Naive thymus-derived CD8-positive, alpha-beta T cell (primary cell): ENCODE measurements around the gene CANX. TPM values are rescaled to one million over a fixed set of nuclear protein-coding genes. Genes with fewer than 3 reads are reported as not detected.

Source experiments
- ATAC-seq, 2 donors: fragments of 150-1000 bp; cut with Tn5 transposase in 1 of 2; sonication (Bioruptor Pico), chemical (Tn5 transposase) in 1 of 2; 1 replicate in 1 of 2; 2 replicates in 1 of 2; pipeline ENCODE4 v1.10.0; 2021; ENCODE audit warnings: mild to moderate bottlenecking in 2 of 2, moderate library complexity in 2 of 2
- POLR2A ChIA-PET: fragments of 350-600 bp; sonication (Branson Sonifier 250); formaldehyde crosslinking; loops from one replicate; lab custom pipeline; 2021; ENCODE audit warnings: antibody characterized with exemption; lab: Charles Lee
- DNase-seq, 10 donors: peaks; one replicate each; pipeline versions ENCODE4 v3.0.0 to v3.0.0-alpha.2; 2020 to 2022
- H3K27ac Mint-ChIP-seq, 10 donors: one replicate each; pipeline ENCODE4 v1.8.0; 2020 to 2022; ENCODE audit warnings: mild to moderate bottlenecking in 10 of 10, mixed read lengths in 10 of 10, moderate library complexity in 4 of 10, inconsistent platforms in 1 of 10
- H3K27me3 Mint-ChIP-seq, 5 donors: one replicate each; pipeline ENCODE4 v1.8.0; 2021 to 2022; ENCODE audit warnings: mixed read lengths in 5 of 5
- H3K36me3 Mint-ChIP-seq, 3 donors: one replicate each; pipeline ENCODE4 v1.8.0; 2020 to 2022; ENCODE audit warnings: mixed read lengths in 3 of 3, mild to moderate bottlenecking in 2 of 3, inconsistent platforms in 1 of 3
- H3K4me1 Mint-ChIP-seq, 4 donors: one replicate each; pipeline ENCODE4 v1.8.0; 2021 to 2022; ENCODE audit warnings: mixed read lengths in 4 of 4
- H3K4me3 Mint-ChIP-seq, 10 donors: one replicate each; pipeline ENCODE4 v1.8.0; 2020 to 2022; ENCODE audit warnings: mild to moderate bottlenecking in 10 of 10, mixed read lengths in 10 of 10, moderate library complexity in 6 of 10, inconsistent platforms in 1 of 10
- H3K9me3 Mint-ChIP-seq, 9 donors: one replicate each; pipeline ENCODE4 v1.8.0; 2020 to 2022; ENCODE audit warnings: mixed read lengths in 9 of 9, mild to moderate bottlenecking in 3 of 9, inconsistent platforms in 1 of 9, moderate library complexity in 1 of 9
- polyA plus RNA-seq, 3 donors: library from polyadenylated mRNA; unstranded; fragments of 300-500 nt; fragmentation: Illumina TruSeq; gene quantifications; one replicate each; pipeline ENCODE4 v1.2.3, GENCODE V29; 2021
- total RNA-seq, 8 experiments: library from RNA in 2 of 8; stranded (reverse) in 2 of 8; gene quantifications; one replicate each; pipeline ENCODE4 v1.2.3 and lab custom pipeline; 2021 to 2026

CANX gene
- total and polyA plus RNA-seq, 5 experiments from 2014 or later: 172 to 225 (median 219) TPM

GRCh38 chr5:179716286-179716685 lies 17.5 kb downstream of the CANX start:
- H3K4me1 Mint-ChIP-seq: peaks cover 5 to 10% (median 7%) of the 10 kb centered on the region in 4 donors
- no peaks in the 10 kb centered on the region for H3K27me3 Mint-ChIP-seq
- DNase-seq: no peak
- peaks cover 0 to 79% (median 23%) of the 10 kb centered on the region in 3 donors for H3K36me3 Mint-ChIP-seq
- POLR2A ChIA-PET: no interaction called here
- H3K4me3 Mint-ChIP-seq: no peak overlapping the region
- H3K9me3 Mint-ChIP-seq: no peaks in the 10 kb centered on the region
- H3K27ac Mint-ChIP-seq: peak overlapping the region in 4 of 10 donors; percentile 4 to 75 (median 42)
- no peak for ATAC-seq

GRCh38 chr5:179720222-179720621 lies 21.5 kb downstream of the CANX start:
- ATAC-seq (no peak), DNase-seq (no peak)
- Mint-ChIP-seq H3K9me3 (no peaks in the 10 kb centered on the region), H3K27ac (peak overlapping the region in 1 of 10 donors; percentile 20), H3K36me3 (peaks cover 5 to 85% (median 33%) of the 10 kb centered on the region in 3 donors), H3K4me1 (peaks cover 5 to 14% (median 7%) of the 10 kb centered on the region in 4 donors), H3K27me3 (no peaks in the 10 kb centered on the region), H3K4me3 (no peak overlapping the region)
- POLR2A ChIA-PET: no interaction called here

GRCh38 chr5:179724163-179724562 lies 25.4 kb downstream of the CANX start:
- H3K36me3 Mint-ChIP-seq: peaks cover 5 to 90% (median 20%) of the 10 kb centered on the region in 3 donors
- POLR2A ChIA-PET: interaction anchor here (0.6 kb wide), 1 partner anchor 220 kb away, joined by 4 read pairs; no protein-coding TSS in a partner anchor
- no peaks in the 10 kb centered on the region for H3K9me3 Mint-ChIP-seq
- H3K4me1 Mint-ChIP-seq: peaks cover 0 to 5% (median under 1%) of the 10 kb centered on the region in 4 donors
- peak overlapping the region in 5 of 10 donors; percentile 12 to 73 (median 60) for H3K27ac Mint-ChIP-seq
- ATAC-seq (no peak), DNase-seq (no peak)
- H3K27me3 Mint-ChIP-seq: no peaks in the 10 kb centered on the region
- no peak overlapping the region for H3K4me3 Mint-ChIP-seq

GRCh38 chr5:179727106-179727505 lies 28.3 kb downstream of the CANX start:
- ATAC-seq (no peak), DNase-seq (no peak)
- POLR2A ChIA-PET: interaction anchor here (0.7 kb wide), 1 partner anchor 96 kb away, joined by 3 read pairs; no protein-coding TSS in a partner anchor
- Mint-ChIP-seq H3K36me3 (peaks cover 5 to 85% (median 16%) of the 10 kb centered on the region in 3 donors), H3K4me1 (peaks cover 0 to 12% (median 6%) of the 10 kb centered on the region in 4 donors), H3K27me3 (no peaks in the 10 kb centered on the region), H3K27ac (peak overlapping the region in 6 of 10 donors; percentile 4 to 77 (median 37)), H3K9me3 (no peaks in the 10 kb centered on the region), H3K4me3 (no peak overlapping the region)

GRCh38 chr5:179729303-179729702 lies 30.5 kb downstream of the CANX start:
- no peaks in the 10 kb centered on the region for H3K27me3 Mint-ChIP-seq
- peak overlapping the region in 1 of 10 donors; percentile 11 for H3K27ac Mint-ChIP-seq
- peaks cover 2 to 63% (median 5%) of the 10 kb centered on the region in 3 donors for H3K36me3 Mint-ChIP-seq
- POLR2A ChIA-PET: interaction anchor here (0.6 to 0.7 kb wide), 2 partner anchors 38 to 89 kb away, joined by 3 to 6 read pairs; no protein-coding TSS in a partner anchor
- ATAC-seq (no peak), DNase-seq (no peak)
- no peaks in the 10 kb centered on the region for H3K9me3 Mint-ChIP-seq
- peaks cover 2 to 24% (median 12%) of the 10 kb centered on the region in 4 donors for H3K4me1 Mint-ChIP-seq
- H3K4me3 Mint-ChIP-seq: no peak overlapping the region

GRCh38 chr5:179729727-179730126 lies 31.0 kb downstream of the CANX start:
- H3K4me3 Mint-ChIP-seq: no peak overlapping the region
- H3K27ac Mint-ChIP-seq: peak overlapping the region in 2 of 10 donors; percentile 17 to 58
- ATAC-seq: no peak
- H3K4me1 Mint-ChIP-seq: peaks cover 6 to 28% (median 16%) of the 10 kb centered on the region in 4 donors
- POLR2A ChIA-PET: interaction anchor here (0.7 to 1.0 kb wide), 2 partner anchors 37 to 92 kb away, joined by 3 to 6 read pairs; partner anchors contain the start of gene SQSTM1
- no peaks in the 10 kb centered on the region for H3K9me3 Mint-ChIP-seq
- H3K36me3 Mint-ChIP-seq: peaks cover 0 to 59% (median 1%) of the 10 kb centered on the region in 3 donors
- no peaks in the 10 kb centered on the region for H3K27me3 Mint-ChIP-seq
- no peak for DNase-seq

GRCh38 chr5:179730356-179730755 lies 31.6 kb downstream of the CANX start:
- DNase-seq (no peak), ATAC-seq (no peak)
- Mint-ChIP-seq H3K27me3 (no peaks in the 10 kb centered on the region), H3K4me1 (peaks cover 7 to 31% (median 20%) of the 10 kb centered on the region in 4 donors), H3K27ac (peak overlapping the region in 2 of 10 donors; percentile 1 to 58), H3K36me3 (peaks cover 0 to 54% (median 1%) of the 10 kb centered on the region in 3 donors), H3K4me3 (no peak overlapping the region), H3K9me3 (no peaks in the 10 kb centered on the region)
- POLR2A ChIA-PET: interaction anchor here (1.0 to 4.0 kb wide), 3 partner anchors 51 to 107 kb away, joined by 3 to 35 read pairs (median 30); partner anchors contain the start of genes CBY3, HNRNPH1 and SQSTM1

- H3K4me1 Mint-ChIP-seq: peaks cover 7 to 35% (median 25%) of the 10 kb centered on the region in 4 donors
- H3K36me3 Mint-ChIP-seq: peaks cover 0 to 50% (median 1%) of the 10 kb centered on the region in 3 donors
- no peaks in the 10 kb centered on the region for H3K9me3 Mint-ChIP-seq
- POLR2A ChIA-PET: interaction anchor here (1.0 to 4.0 kb wide), 3 partner anchors 51 to 107 kb away, joined by 3 to 35 read pairs (median 30); partner anchors contain the start of genes CBY3, HNRNPH1 and SQSTM1
- H3K4me3 Mint-ChIP-seq: peak overlapping the region in 1 of 10 donors; percentile 7
- H3K27me3 Mint-ChIP-seq: no peaks in the 10 kb centered on the region
- no peak for DNase-seq
- peak overlapping the region in 5 of 10 donors; percentile 44 to 63 (median 58) for H3K27ac Mint-ChIP-seq
- ATAC-seq: no peak
These were observed 32.1 kb downstream of the CANX start for GRCh38 chr5:179730852-179731251.

- Mint-ChIP-seq H3K4me1 (peaks cover 7 to 45% (median 34%) of the 10 kb centered on the region in 4 donors), H3K27me3 (no peaks in the 10 kb centered on the region), H3K27ac (peak overlapping the region; percentile 74 to 96 (median 93)), H3K9me3 (no peaks in the 10 kb centered on the region), H3K36me3 (peaks cover 0 to 43% (median 1%) of the 10 kb centered on the region in 3 donors), H3K4me3 (peak overlapping the region; percentile 77 to 93 (median 82))
- POLR2A ChIA-PET: interaction anchor here (0.9 to 4.0 kb wide), 15 partner anchors 9 to 108 kb away, joined by 3 to 35 read pairs (median 3); partner anchors contain the start of genes CANX, CBY3, HNRNPH1 and LTC4S
- DNase-seq: peak in 2 of 10 donors; percentile 1 to 2
- peak in 1 of 2 donors; percentile 1 for ATAC-seq
These were observed 33.1 kb downstream of the CANX start for GRCh38 chr5:179731791-179732411.

- no peaks in the 10 kb centered on the region for H3K9me3 Mint-ChIP-seq
- POLR2A ChIA-PET: interaction anchor here (0.6 to 4.0 kb wide), 17 partner anchors 8 to 1078 kb away, joined by 3 to 35 read pairs (median 3); partner anchors contain the start of genes CANX, CBY3, HNRNPH1 and LTC4S
- ATAC-seq (peak; percentile 94 to 95), DNase-seq (peak; percentile 95 to 100 (median 99))
- H3K27ac Mint-ChIP-seq: peak within 1 kb of the TSS; percentile 91 to 97 (median 96)
- H3K36me3 Mint-ChIP-seq: peaks cover 0 to 41% (median 1%) of the 10 kb centered on the region in 3 donors
- H3K27me3 Mint-ChIP-seq: no peaks in the 10 kb centered on the region
- peak within 1 kb of the TSS; percentile 77 to 96 (median 94) for H3K4me3 Mint-ChIP-seq
- peaks cover 9 to 50% (median 39%) of the 10 kb centered on the region in 4 donors for H3K4me1 Mint-ChIP-seq
These were observed 33.7 kb downstream of the CANX start, which contains the start of gene MAML1 for GRCh38 chr5:179732412-179732917. TSS of gene MAML1 (plus strand) at chr5:179732822. CDS start at chr5:179733113, 291 bp downstream.

- peak; percentile 32 to 48 for ATAC-seq
- H3K36me3 Mint-ChIP-seq: peaks cover 0 to 38% (median 3%) of the 10 kb centered on the region in 3 donors
- POLR2A ChIA-PET: interaction anchor here (0.5 to 4.0 kb wide), 19 partner anchors 8 to 1077 kb away, joined by 3 to 35 read pairs (median 3); partner anchors contain the start of genes CANX, CBY3, HNRNPH1 and LTC4S
These were observed 34.4 kb downstream of the CANX start for GRCh38 chr5:179732918-179733771.

More at GRCh38 chr5:179732918-179733771, 34.4 kb downstream of the CANX start:
- Mint-ChIP-seq H3K9me3 (no peaks in the 10 kb centered on the region), H3K27ac (peak overlapping the region; percentile 91 to 97 (median 96)), H3K4me3 (peak overlapping the region; percentile 77 to 96 (median 94)), H3K4me1 (peaks cover 12 to 57% (median 46%) of the 10 kb centered on the region in 4 donors), H3K27me3 (no peaks in the 10 kb centered on the region)
- DNase-seq: peak in 3 of 10 donors; percentile 30 to 42 (median 37)
